Measurements from ENCODE around the gene PLEKHH2.
A peak's percentile ranks its signal among the peaks of the same experiment; 100 is the strongest.

Gene PLEKHH2

GRCh38 chr2:43762286-43762685 lies 125.2 kb downstream of the PLEKHH2 start:
- DNase-seq (ENCODE audit: low read depth): no peak

- no peak for DNase-seq (ENCODE audit: low read depth)
These were observed 126.0 kb downstream of the PLEKHH2 start for GRCh38 chr2:43763091-43763490.

- no peak for DNase-seq (ENCODE audit: low read depth)
These were observed 127.1 kb downstream of the PLEKHH2 start for GRCh38 chr2:43764086-43764705.

GRCh38 chr2:43766006-43766405 lies 128.9 kb downstream of the PLEKHH2 start:
- DNase-seq (ENCODE audit: low read depth): no peak

GRCh38 chr2:43773876-43774613 lies 137.0 kb downstream of the PLEKHH2 start, which contains the start of gene DYNC2LI1:
DYNC2LI1 (plus strand) TSS chr2:43774039; CDS start chr2:43774139, 100 bp downstream.
- peak; percentile 57 for DNase-seq (ENCODE audit: low read depth)

- no peak for DNase-seq (ENCODE audit: low read depth)
These were observed 137.6 kb downstream of the PLEKHH2 start for GRCh38 chr2:43774617-43775016.

- DNase-seq (ENCODE audit: low read depth): no peak
These were observed 139.3 kb downstream of the PLEKHH2 start for GRCh38 chr2:43776324-43776723.

- no peak for DNase-seq (ENCODE audit: low read depth)
These were observed 140.4 kb downstream of the PLEKHH2 start for GRCh38 chr2:43777306-43777926.

- no peak for DNase-seq (ENCODE audit: low read depth)
These were observed 141.2 kb downstream of the PLEKHH2 start for GRCh38 chr2:43778233-43778632.

- no peak for DNase-seq (ENCODE audit: low read depth)
These were observed 150.8 kb downstream of the PLEKHH2 start for GRCh38 chr2:43787895-43788294.

- no peak for DNase-seq (ENCODE audit: low read depth)
These were observed 151.6 kb downstream of the PLEKHH2 start for GRCh38 chr2:43788646-43789045.

- DNase-seq (ENCODE audit: low read depth): no peak
These were observed 153.1 kb downstream of the PLEKHH2 start for GRCh38 chr2:43790147-43790546.

- DNase-seq (ENCODE audit: low read depth): no peak
These were observed 154.1 kb downstream of the PLEKHH2 start for GRCh38 chr2:43791035-43791765.

GRCh38 chr2:43792653-43793052 lies 155.6 kb downstream of the PLEKHH2 start:
- no peak for DNase-seq (ENCODE audit: low read depth)

GRCh38 chr2:43794956-43795355 lies 157.9 kb downstream of the PLEKHH2 start:
- no peak for DNase-seq (ENCODE audit: low read depth)

GRCh38 chr2:43796206-43796605 lies 159.1 kb downstream of the PLEKHH2 start:
- no peak for DNase-seq (ENCODE audit: low read depth)

- DNase-seq (ENCODE audit: low read depth): no peak
These were observed 161.2 kb downstream of the PLEKHH2 start for GRCh38 chr2:43798300-43798699.

- no peak for DNase-seq (ENCODE audit: low read depth)
These were observed 163.8 kb downstream of the PLEKHH2 start for GRCh38 chr2:43800894-43801293.

GRCh38 chr2:43802135-43802534 lies 165.1 kb downstream of the PLEKHH2 start:
- DNase-seq (ENCODE audit: low read depth): no peak

GRCh38 chr2:43803113-43803512 lies 166.1 kb downstream of the PLEKHH2 start:
- no peak for DNase-seq (ENCODE audit: low read depth)

GRCh38 chr2:43806719-43807031 lies 169.6 kb downstream of the PLEKHH2 start:
- DNase-seq (ENCODE audit: low read depth): no peak

- DNase-seq (ENCODE audit: low read depth): no peak
These were observed 173.4 kb downstream of the PLEKHH2 start for GRCh38 chr2:43810452-43810851.

GRCh38 chr2:43810888-43811287 lies 173.8 kb downstream of the PLEKHH2 start:
- DNase-seq (ENCODE audit: low read depth): no peak
